HG02610 (cell line): ENCODE data around the gene BTBD10.
A peak's percentile ranks its signal among the peaks of the same experiment; 100 is the strongest.

Source experiments
- ATAC-seq: cut with Tn5 transposase; IDR thresholded peaks from one replicate; pipeline ENCODE4 v1.9.1; 2021; ENCODE audit warnings: mild to moderate bottlenecking, moderate library complexity; ENCODE audit not compliant: unreplicated experiment

BTBD10 gene

GRCh38 chr11:13462901-13463778 is at the start of gene BTBD10:
Gene BTBD10 (minus strand): TSS chr11:13463222. CDS start chr11:13445124, 18,098 bp downstream.
- peak; percentile 96 for ATAC-seq

- ATAC-seq: no peak
Observed at GRCh38 chr11:13503393-13503792, 40.4 kb upstream of the BTBD10 start.

GRCh38 chr11:13502492-13502891 is 39.5 kb upstream of the BTBD10 start:
- no peak for ATAC-seq

- no peak for ATAC-seq
Observed at GRCh38 chr11:13495929-13496328, 32.9 kb upstream of the BTBD10 start, which contains the start of gene PTH. Gene PTH (minus strand): TSS chr11:13495997. CDS start chr11:13492855, 3,142 bp downstream.

GRCh38 chr11:13494051-13494450 is 31.0 kb upstream of the BTBD10 start:
- ATAC-seq: no peak

GRCh38 chr11:13487661-13488030 is 24.6 kb upstream of the BTBD10 start:
- peak; percentile 76 for ATAC-seq

- peak; percentile 99 for ATAC-seq
Observed at GRCh38 chr11:13486926-13487660, 24.1 kb upstream of the BTBD10 start.

GRCh38 chr11:13480198-13480597 is 17.2 kb upstream of the BTBD10 start:
- ATAC-seq: no peak

GRCh38 chr11:13479688-13480087 is 16.7 kb upstream of the BTBD10 start:
- ATAC-seq: no peak

GRCh38 chr11:13475091-13475490 is 12.1 kb upstream of the BTBD10 start:
- ATAC-seq: no peak

GRCh38 chr11:13473013-13473722 is 10.1 kb upstream of the BTBD10 start:
- ATAC-seq: no peak

GRCh38 chr11:13468750-13469149 is 5.7 kb upstream of the BTBD10 start:
- ATAC-seq: no peak

GRCh38 chr11:13465909-13466371 is 2.9 kb upstream of the BTBD10 start:
- ATAC-seq: no peak

GRCh38 chr11:13463779-13464290 is 813 bp upstream of the BTBD10 start:
- ATAC-seq: no peak

- ATAC-seq: peak; percentile 38
Observed at GRCh38 chr11:13462311-13462900, 616 bp downstream of the BTBD10 start.

- ATAC-seq: no peak
Observed at GRCh38 chr11:13461291-13461690, 1.7 kb downstream of the BTBD10 start.

GRCh38 chr11:13450832-13451397 is 12.1 kb downstream of the BTBD10 start:
- peak; percentile 54 for ATAC-seq

GRCh38 chr11:13449522-13449921 is 13.5 kb downstream of the BTBD10 start:
- no peak for ATAC-seq

GRCh38 chr11:13448876-13449275 is 14.1 kb downstream of the BTBD10 start:
- ATAC-seq: no peak

- ATAC-seq: no peak
Observed at GRCh38 chr11:13446444-13446843, 16.6 kb downstream of the BTBD10 start.
